ENCODE results near the gene NUCKS1. TPM values are rescaled to one million over a fixed set of nuclear protein-coding genes. Genes with fewer than 3 reads are reported as not detected.
A peak's percentile ranks its signal among the peaks of the same experiment; 100 is the strongest.

NUCKS1 gene
- total and polyA plus RNA-seq, 2 of the 8 experiments (the other 6 are each of a cell fraction or from before 2014, with no cell fraction given), result 126 to 461 TPM

- H3K79me1 ChIP-seq (ENCODE audit: low read depth, low read length), result no peaks in the 10 kb centered on the region
- H3K18ac ChIP-seq (ENCODE audit: extremely low read depth, low read length), result peak overlapping the region; percentile 78
- no peak overlapping the region for H3K14ac ChIP-seq (ENCODE audit: insufficient read length)
- no peak overlapping the region for H3K23ac ChIP-seq (ENCODE audit: insufficient read length)
- H2BK15ac ChIP-seq (ENCODE audit: low read length), result no peak overlapping the region
- WGBS, 2 experiments (ENCODE audit: extremely low coverage in 1 of 2, insufficient coverage in 1 of 2, insufficient read length in 1 of 2, insufficient replicate concordance in 2 of 2, low coverage in 1 of 2, low lambda C conversion rate in 2 of 2, missing lambda C conversion rate in 1 of 2), result 1% methylated on average over 14 of the region's 81 CpGs; no CpG with 5 or more reads in 1 of the 2 experiments
- H2BK5ac ChIP-seq (ENCODE audit: low read depth, low read length), result peak overlapping the region; percentile 89
- H3K9ac ChIP-seq (replicated peaks in 1 of 4; ENCODE audit: extremely low read depth in 1 of 4, low read depth in 3 of 4, low read length in 3 of 4), result peak overlapping the region; percentile 87 to 93 (median 92)
- peaks cover 5% of the 10 kb centered on the region for H3K23me2 ChIP-seq (ENCODE audit: low read depth, low read length)
- peaks cover 16 to 29% of the 10 kb centered on the region in 2 experiments for H4K20me1 ChIP-seq (replicated peaks in 1 of 2; ENCODE audit: control insufficient read depth in 1 of 2, insufficient read depth in 2 of 2, low read length in 2 of 2)
- H3K36me3 ChIP-seq (ENCODE audit: control insufficient read depth in 2 of 4, insufficient read depth in 4 of 4, low read length in 3 of 4), result peaks cover 0 to 7% (median 0%) of the 10 kb centered on the region in 4 experiments; a peak in 2 of 8 replicates
- DNase-seq (ENCODE audit: low read depth in 1 of 2, low spot score in 2 of 2) (peak; percentile 94 to 95), FAIRE-seq (no peak)
- peak overlapping the region; percentile 72 for H3K4ac ChIP-seq (replicated peaks; ENCODE audit: insufficient read length, low read depth, low read length)
- peaks cover 34 to 48% of the 10 kb centered on the region in 2 experiments for H3K79me2 ChIP-seq (ENCODE audit: control insufficient read depth in 1 of 2, insufficient read depth in 2 of 2, low read length in 2 of 2)
- peaks cover 0 to 10% (median 4%) of the 10 kb centered on the region in 4 experiments; a peak in 4 of 7 replicates for H3K4me1 ChIP-seq (replicated peaks in 1 of 4; ENCODE audit: control insufficient read depth in 3 of 4, insufficient read depth in 4 of 4, low read length in 3 of 4)
- ChIA-PET POLR2A (ENCODE audit: partially characterized antibody) (interaction anchor here (0.8 to 2.1 kb wide), 34 partner anchors 9 to 304 kb away, joined by 3 to 15 read pairs (median 4); partner anchors contain the start of gene RAB29), CTCF (ENCODE audit: partially characterized antibody) (interaction anchor here (1.0 to 1.2 kb wide), 3 partner anchors 61 to 90 kb away, joined by 3 to 4 read pairs (median 3); no protein-coding TSS in a partner anchor)
- H4K91ac ChIP-seq (replicated peaks; ENCODE audit: insufficient read length, low read length), result peak overlapping the region; percentile 94
- peak overlapping the region; percentile 96 for H4K8ac ChIP-seq (ENCODE audit: extremely low read depth, insufficient read depth, low read length)
- no peak overlapping the region; the same call in 1 of the 2 replicates for H2BK12ac ChIP-seq (ENCODE audit: low read depth, low read length)
- H3K4me2 ChIP-seq (ENCODE audit: insufficient read depth in 1 of 2, low read depth in 2 of 2, low read length in 2 of 2), result peak overlapping the region; percentile 81 to 86
- peak overlapping the region; percentile 94 for H3K56ac ChIP-seq (replicated peaks; ENCODE audit: insufficient read length, low read depth, low read length)
- no peak overlapping the region for H2BK20ac ChIP-seq (ENCODE audit: low read length)
- no peak overlapping the region for H2AK5ac ChIP-seq (ENCODE audit: low read depth, low read length)
- peak overlapping the region; percentile 90 for H4K5ac ChIP-seq (ENCODE audit: insufficient read length, low read depth, low read length)
- no peak overlapping the region for H2BK120ac ChIP-seq (replicated peaks; ENCODE audit: low read depth, low read length)
- H3K27me3 ChIP-seq (replicated peaks in 1 of 4; ENCODE audit: control insufficient read depth in 3 of 4, extremely low read depth in 1 of 4, insufficient read depth in 3 of 4, low read length in 3 of 4), result no peaks in the 10 kb centered on the region
- no peak overlapping the region for H2AFZ ChIP-seq (ENCODE audit: low read length)
- H3K4me3 ChIP-seq (ENCODE audit: extremely low read depth in 1 of 4, insufficient read depth in 2 of 4, low read depth in 3 of 4, low read length in 4 of 4), result peak overlapping the region; percentile 94 to 99 (median 96)
- H3K27ac ChIP-seq (ENCODE audit: low read depth, low read length), result peak overlapping the region; percentile 95
- H3K9me3 ChIP-seq (ENCODE audit: insufficient read depth in 2 of 2, low read depth in 1 of 2, low read length in 1 of 2), result no peaks in the 10 kb centered on the region
- TF ChIP-seq CREB1 (IDR thresholded peaks at IDR 0.05), result no peak; the same call in 1 of the 2 replicates
- TF ChIP-seq USF2 (IDR thresholded peaks at IDR 0.05; ENCODE audit: low read length), result no peak
- TF ChIP-seq ASH2L (IDR thresholded peaks at IDR 0.05; ENCODE audit: low read length), result peak; percentile 21
- no peak for TF ChIP-seq NANOG (IDR thresholded peaks at IDR 0.05; ENCODE audit: insufficient read depth, low read depth, low read length, poor library complexity, severe bottlenecking)
- no peak for TF ChIP-seq CTCF (IDR thresholded peaks at IDR 0.05; ENCODE audit: control extremely low read depth in 1 of 3, insufficient read depth in 1 of 3, low read depth in 1 of 3, low read length in 3 of 3)
- TF ChIP-seq BRCA1 (IDR thresholded peaks at IDR 0.05; ENCODE audit: low read depth, low read length), result no peak
- no peak for TF ChIP-seq SIRT6 (IDR thresholded peaks at IDR 0.05; ENCODE audit: low read length)
These were observed 496 bp downstream of the NUCKS1 start for GRCh38 chr1:205749234-205750137.

All from H1 (cell line).